ENCODE data around the gene NR2E1.

Gene NR2E1

DNA sequence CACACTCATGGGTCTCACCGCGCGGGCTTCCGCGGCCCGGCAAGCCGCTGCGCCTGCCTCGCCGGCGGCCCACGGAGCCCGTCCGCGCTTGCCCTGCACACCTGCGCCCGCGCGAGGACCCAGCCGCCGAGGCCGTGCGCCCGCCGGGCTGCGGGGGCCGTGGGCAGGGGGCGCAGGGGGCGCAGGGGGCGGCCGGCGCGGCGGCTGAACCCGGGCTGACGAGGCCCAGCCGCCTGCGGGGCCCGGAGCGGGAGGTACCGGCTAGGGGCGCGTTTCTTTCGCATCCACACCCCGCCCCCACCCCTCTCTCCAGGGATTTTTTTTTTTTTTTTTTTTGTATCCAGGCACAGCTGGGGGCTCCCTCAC, 47.5 kb upstream of the NR2E1 start:
- peaks cover 19% of the 10 kb centered on the region for H3K27me3 ChIP-seq (ENCODE audit: insufficient read depth, low read length)
- no peak overlapping the region for H2AFZ ChIP-seq (ENCODE audit: low read length)

DNA sequence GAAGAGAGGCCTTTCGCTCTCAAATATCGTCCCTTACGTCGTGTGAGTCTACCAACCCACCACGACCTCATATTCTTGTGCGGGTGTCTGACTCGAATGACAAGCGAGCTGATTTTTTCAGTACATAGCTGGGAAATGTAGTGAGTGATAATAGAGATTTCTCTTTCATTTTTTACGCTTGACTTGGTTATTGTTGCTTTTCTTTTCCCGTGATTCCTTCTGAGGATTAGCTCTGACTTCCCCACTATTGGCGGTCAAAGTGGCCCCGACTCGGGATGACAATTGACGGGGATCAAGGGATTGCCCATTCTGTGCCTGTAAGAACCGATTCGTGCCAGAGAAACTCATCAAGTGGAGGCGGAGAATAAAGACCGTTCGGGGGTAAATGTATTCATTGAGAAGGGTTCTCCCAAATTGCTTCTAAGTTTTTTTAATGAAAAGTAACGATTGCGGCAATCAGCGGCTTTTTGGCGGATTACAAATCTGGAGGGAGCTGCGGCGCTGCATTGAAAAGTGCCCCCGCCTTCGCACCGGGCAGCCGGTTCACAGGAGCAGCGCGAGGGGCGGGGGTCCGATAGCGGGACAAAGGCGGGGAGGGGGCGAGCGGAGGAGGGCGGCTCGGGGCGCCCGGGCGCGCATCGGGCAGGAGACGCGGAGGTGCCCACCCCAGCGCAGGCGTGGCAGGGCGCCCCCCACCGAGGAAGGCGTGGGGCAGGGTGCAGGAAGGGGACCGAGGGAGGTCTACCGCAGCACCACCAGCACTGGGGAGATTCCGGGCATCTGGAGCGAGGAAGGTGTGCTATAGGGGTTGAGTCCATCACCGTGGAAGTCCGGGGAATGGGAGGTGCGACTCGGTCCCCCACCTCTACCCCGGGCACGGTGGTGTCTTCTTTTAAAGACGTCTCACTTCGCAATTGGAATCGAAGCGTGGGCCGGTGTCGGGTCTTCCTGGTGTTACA, 46.7 kb upstream of the NR2E1 start:
- Histone ChIP-seq H3K79me2 (ENCODE audit: insufficient read depth, low read length) (no peaks in the 10 kb centered on the region), H3K9me2 (ENCODE audit: low read depth, low read length) (no peaks in the 10 kb centered on the region), H3K27ac (ENCODE audit: low read depth, low read length, poor library complexity, severe bottlenecking) (no peak overlapping the region), H3K4me3 (ENCODE audit: low read depth, low read length, poor library complexity, severe bottlenecking) (peak overlapping the region; percentile 17), H4K20me1 (ENCODE audit: insufficient read depth, low read length) (no peaks in the 10 kb centered on the region), H3K9me3 (ENCODE audit: low read length) (no peaks in the 10 kb centered on the region), H2AFZ (ENCODE audit: low read length) (no peak overlapping the region), H3K27me3 (ENCODE audit: insufficient read depth, low read length) (peaks cover 19% of the 10 kb centered on the region), H3F3A (ENCODE audit: insufficient read depth, low read length) (no peaks in the 10 kb centered on the region), H3K9ac (ENCODE audit: low read length) (no peak overlapping the region), H3K4me2 (ENCODE audit: low read length) (peak overlapping the region; percentile 42), H3K4me1 (ENCODE audit: insufficient read depth, low read length, severe bottlenecking) (peaks cover 23% of the 10 kb centered on the region), H3K36me3 (ENCODE audit: insufficient read depth, low read length) (no peaks in the 10 kb centered on the region)
- TF ChIP-seq EZH2 (IDR thresholded peaks at IDR 0.05; ENCODE audit: borderline replicate concordance, low read length) = peak; percentile 97; the same call in 1 of the 2 replicates
- TF ChIP-seq, protein P1, sequence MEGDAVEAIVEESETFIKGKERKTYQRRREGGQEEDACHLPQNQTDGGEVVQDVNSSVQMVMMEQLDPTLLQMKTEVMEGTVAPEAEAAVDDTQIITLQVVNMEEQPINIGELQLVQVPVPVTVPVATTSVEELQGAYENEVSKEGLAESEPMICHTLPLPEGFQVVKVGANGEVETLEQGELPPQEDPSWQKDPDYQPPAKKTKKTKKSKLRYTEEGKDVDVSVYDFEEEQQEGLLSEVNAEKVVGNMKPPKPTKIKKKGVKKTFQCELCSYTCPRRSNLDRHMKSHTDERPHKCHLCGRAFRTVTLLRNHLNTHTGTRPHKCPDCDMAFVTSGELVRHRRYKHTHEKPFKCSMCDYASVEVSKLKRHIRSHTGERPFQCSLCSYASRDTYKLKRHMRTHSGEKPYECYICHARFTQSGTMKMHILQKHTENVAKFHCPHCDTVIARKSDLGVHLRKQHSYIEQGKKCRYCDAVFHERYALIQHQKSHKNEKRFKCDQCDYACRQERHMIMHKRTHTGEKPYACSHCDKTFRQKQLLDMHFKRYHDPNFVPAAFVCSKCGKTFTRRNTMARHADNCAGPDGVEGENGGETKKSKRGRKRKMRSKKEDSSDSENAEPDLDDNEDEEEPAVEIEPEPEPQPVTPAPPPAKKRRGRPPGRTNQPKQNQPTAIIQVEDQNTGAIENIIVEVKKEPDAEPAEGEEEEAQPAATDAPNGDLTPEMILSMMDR (IDR thresholded peaks at IDR 0.05; ENCODE audit: low read length) = no peak

More for the DNA sequence above, 47.5 kb upstream of the NR2E1 start:
- TF ChIP-seq EZH2 (IDR thresholded peaks at IDR 0.05; ENCODE audit: borderline replicate concordance, low read length) = no peak
- TF ChIP-seq, protein P1 (IDR thresholded peaks at IDR 0.05; ENCODE audit: low read length) = no peak
- Histone ChIP-seq H4K20me1 (ENCODE audit: insufficient read depth, low read length) (no peaks in the 10 kb centered on the region), H3K27ac (ENCODE audit: low read depth, low read length, poor library complexity, severe bottlenecking) (no peak overlapping the region), H3K36me3 (ENCODE audit: insufficient read depth, low read length) (no peaks in the 10 kb centered on the region), H3K4me1 (ENCODE audit: insufficient read depth, low read length, severe bottlenecking) (peaks cover 23% of the 10 kb centered on the region), H3K4me3 (ENCODE audit: low read depth, low read length, poor library complexity, severe bottlenecking) (peak overlapping the region; percentile 59), H3F3A (ENCODE audit: insufficient read depth, low read length) (no peaks in the 10 kb centered on the region), H3K9ac (ENCODE audit: low read length) (no peak overlapping the region), H3K9me2 (ENCODE audit: low read depth, low read length) (no peaks in the 10 kb centered on the region), H3K4me2 (ENCODE audit: low read length) (peak overlapping the region; percentile 78), H3K79me2 (ENCODE audit: insufficient read depth, low read length) (no peaks in the 10 kb centered on the region), H3K9me3 (ENCODE audit: low read length) (no peaks in the 10 kb centered on the region)

DNA sequence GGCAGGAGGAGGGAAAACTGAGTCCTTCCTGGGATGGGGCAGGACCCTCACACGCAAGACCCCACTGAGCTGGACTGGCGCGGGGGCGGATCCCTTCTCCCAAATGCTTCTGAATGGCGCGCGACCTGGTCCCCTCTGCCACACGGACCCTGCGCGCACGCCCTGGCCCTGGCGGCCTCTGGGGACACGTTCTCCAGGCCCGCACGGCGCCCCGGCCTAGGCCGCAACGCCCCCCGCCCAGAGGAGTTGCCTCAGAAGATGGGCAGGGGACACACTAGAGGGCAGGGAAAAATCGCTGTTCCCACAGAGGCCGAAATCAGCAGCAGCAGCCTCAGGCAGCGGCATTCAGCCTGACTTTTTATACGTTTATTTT, 46.1 kb upstream of the NR2E1 start:
- no peak overlapping the region for H2AFZ ChIP-seq (ENCODE audit: low read length)
- H3K9ac ChIP-seq (ENCODE audit: low read length) = no peak overlapping the region
- H3K9me3 ChIP-seq (ENCODE audit: low read length) = no peaks in the 10 kb centered on the region
- H4K20me1 ChIP-seq (ENCODE audit: insufficient read depth, low read length) = no peaks in the 10 kb centered on the region
- peaks cover 19% of the 10 kb centered on the region for H3K27me3 ChIP-seq (ENCODE audit: insufficient read depth, low read length)
- H3K4me3 ChIP-seq (ENCODE audit: low read depth, low read length, poor library complexity, severe bottlenecking) = no peak overlapping the region
- TF ChIP-seq, protein P1 (IDR thresholded peaks at IDR 0.05; ENCODE audit: low read length) = no peak
- TF ChIP-seq EZH2 (IDR thresholded peaks at IDR 0.05; ENCODE audit: borderline replicate concordance, low read length) = no peak
- H3K79me2 ChIP-seq (ENCODE audit: insufficient read depth, low read length) = no peaks in the 10 kb centered on the region
- no peak overlapping the region for H3K27ac ChIP-seq (ENCODE audit: low read depth, low read length, poor library complexity, severe bottlenecking)
- H3K4me1 ChIP-seq (ENCODE audit: insufficient read depth, low read length, severe bottlenecking) = peaks cover 23% of the 10 kb centered on the region
- H3K9me2 ChIP-seq (ENCODE audit: low read depth, low read length) = no peaks in the 10 kb centered on the region
- no peak overlapping the region for H3K4me2 ChIP-seq (ENCODE audit: low read length)
- H3K36me3 ChIP-seq (ENCODE audit: insufficient read depth, low read length) = no peaks in the 10 kb centered on the region
- no peaks in the 10 kb centered on the region for H3F3A ChIP-seq (ENCODE audit: insufficient read depth, low read length)

All from OCI-LY1 (cell line).